A549 (cell line): ENCODE data around the gene DGUOK. TPM values are rescaled to one million over a fixed set of nuclear protein-coding genes. Genes with fewer than 3 reads are reported as not detected.

Experiments
- ATAC-seq, 2 experiments: fragments of 200-7000 bp in 1 of 2; fragments of >200 bp in 1 of 2; cut with Nextera tagmentation in 1 of 2; cut with Tn5 transposase in 1 of 2; 3 replicates each; pipeline versions ENCODE4 v1.8.0 to v1.9.1; 2018 to 2020; ENCODE audit warnings: mild to moderate bottlenecking in 1 of 2, moderate library complexity in 1 of 2
- CTCF ChIA-PET: fragments of 300-600 bp; sonication (Branson Sonifier 250); formaldehyde crosslinking; extraction: SDS; loops from one replicate; lab custom pipeline; 2021; ENCODE audit warnings: antibody characterized with exemption, inconsistent platforms; lab: Yijun Ruan, JAX
- POLR2A ChIA-PET: fragments of 350-600 bp; formaldehyde crosslinking; extraction: SDS; loops from one replicate; lab custom pipeline; 2021; ENCODE audit warnings: antibody characterized with exemption, inconsistent platforms; lab: Yijun Ruan, JAX
- DNase-seq, 2 experiments: peaks; one replicate each; pipeline versions ENCODE4 v3.0.0 to v3.0.0-alpha.2; 2011 to 2016; ENCODE audit warnings: low read depth in 1 of 2, low spot score in 1 of 2
- FAIRE-seq: peaks from 2 replicates; lab custom pipeline; 2011; peaks lifted over from hg19 to GRCh38; lab: Jason Lieb, UNC
- H3K27ac ChIP-seq, 2 experiments: fragments of >200 bp; sonication (Bioruptor Twin); formaldehyde crosslinking; 3 replicates each; pipeline ENCODE4 v1.5.1; 2016 to 2017
- H3K4me1 ChIP-seq: fragments of >200 bp; sonication (Bioruptor Twin); formaldehyde crosslinking; 3 replicates; pipeline ENCODE4 v1.6.1; 2016
- H3K4me2 ChIP-seq: fragments of >200 bp; sonication (Bioruptor Twin); formaldehyde crosslinking; 3 replicates; pipeline ENCODE4 v1.6.1; 2016
- H3K4me3 ChIP-seq: fragments of >200 bp; sonication (Bioruptor Twin); formaldehyde crosslinking; 3 replicates; pipeline ENCODE4 v1.5.1; 2016
- H3K9me3 ChIP-seq: fragments of >200 bp; sonication (Bioruptor Twin); formaldehyde crosslinking; 3 replicates; pipeline ENCODE4 v1.6.1; 2016
- BHLHE40 ChIP-seq: IDR thresholded peaks from 2 replicates; pipeline ENCODE4 v1.6.1; 2012; ENCODE audit warnings: low read depth, low read length, inconsistent platforms
- CBX8 ChIP-seq: fragments of 200-600 bp; sonication (generic); IDR thresholded peaks from 2 replicates; pipeline ENCODE4 v1.6.1; 2016
- CHD2 ChIP-seq: fragments of 150-350 bp; IDR thresholded peaks from 2 replicates; pipeline ENCODE4 v1.6.1; 2014; ENCODE audit warnings: low read length; ENCODE audit not compliant: partially characterized antibody
- CHD4 ChIP-seq: fragments of 200-600 bp; sonication (generic); IDR thresholded peaks from 2 replicates; pipeline ENCODE4 v1.6.1; 2016; ENCODE audit warnings: antibody characterized with exemption, mild to moderate bottlenecking, borderline replicate concordance
- EHMT2 ChIP-seq: fragments of 200-600 bp; sonication (generic); IDR thresholded peaks from 2 replicates; pipeline ENCODE4 v1.6.1; 2016; ENCODE audit warnings: antibody characterized with exemption, low read depth, mild to moderate bottlenecking, moderate library complexity
- ESRRA ChIP-seq: fragments of 150-350 bp; IDR thresholded peaks from 2 replicates; pipeline ENCODE4 v1.6.1; 2014; ENCODE audit warnings: mild to moderate bottlenecking, low read length, borderline replicate concordance
- FOSB ChIP-seq: fragments of 250-450 bp; sonication (Bioruptor Pico); IDR thresholded peaks from 2 replicates; pipeline ENCODE4 v1.5.0; 2020; ENCODE audit warnings: mild to moderate bottlenecking, moderate library complexity
- FOSL2 ChIP-seq, 2 experiments: fragments of 450-650 bp in 1 of 2; fragments of >200 bp in 1 of 2; sonication (Bioruptor Twin) in 1 of 2; formaldehyde crosslinking; IDR thresholded peaks; 2 replicates each; pipeline versions ENCODE4 v1.5.0 to v1.6.1; 2016 to 2020; ENCODE audit warnings: mild to moderate bottlenecking in 1 of 2, moderate library complexity in 1 of 2
- FOXS1 ChIP-seq: fragments of 250-450 bp; sonication (Bioruptor Pico); IDR thresholded peaks from 2 replicates; pipeline ENCODE4 v1.5.0; 2020; ENCODE audit warnings: mild to moderate bottlenecking, moderate library complexity
- HDAC2 ChIP-seq: fragments of 200-600 bp; sonication (generic); IDR thresholded peaks from 2 replicates; pipeline ENCODE4 v1.6.1; 2016
- HOXB5 ChIP-seq: fragments of 250-450 bp; sonication (Bioruptor Pico); IDR thresholded peaks from 2 replicates; pipeline ENCODE4 v1.5.0; 2020; ENCODE audit warnings: mild to moderate bottlenecking, moderate library complexity
- JUN ChIP-seq, 2 experiments: fragments of >200 bp; sonication (Bioruptor Twin); formaldehyde crosslinking; IDR thresholded peaks; 2 replicates in 1 of 2; 3 replicates in 1 of 2; pipeline ENCODE4 v1.6.1; 2016 to 2017
- JUNB ChIP-seq: fragments of >200 bp; sonication (Bioruptor Twin); formaldehyde crosslinking; IDR thresholded peaks from 2 replicates; pipeline ENCODE4 v1.6.1; 2016
- MAFK ChIP-seq: fragments of 450-650 bp; IDR thresholded peaks from 2 replicates; pipeline ENCODE4 v1.6.1; 2014; ENCODE audit not compliant: partially characterized antibody
- MAZ ChIP-seq: fragments of 150-350 bp; IDR thresholded peaks from 2 replicates; pipeline ENCODE4 v1.6.1; 2014; ENCODE audit warnings: antibody characterized with exemption, low read depth, low read length, borderline replicate concordance
- MYC ChIP-seq: IDR thresholded peaks from 2 replicates; pipeline ENCODE4 v1.6.1; 2012; ENCODE audit warnings: mild to moderate bottlenecking, inconsistent platforms, low read length, improper control_type of control experiment, borderline replicate concordance
- NFE2L2 ChIP-seq: fragments of 150-350 bp; conservative IDR thresholded peaks from 2 replicates; pipeline ENCODE4 v1.6.1; 2014; ENCODE audit warnings: low read length
- NPAS2 ChIP-seq: fragments of 250-450 bp; sonication (Bioruptor Pico); IDR thresholded peaks from 2 replicates; pipeline ENCODE4 v1.8.0; 2022; ENCODE audit warnings: mild to moderate bottlenecking, moderate library complexity, borderline replicate concordance
- NR3C1 ChIP-seq: fragments of >200 bp; sonication (Bioruptor Twin); formaldehyde crosslinking; IDR thresholded peaks from 3 replicates; pipeline ENCODE4 v1.6.1; 2017
- PHF8 ChIP-seq: fragments of 200-600 bp; sonication (generic); IDR thresholded peaks from 2 replicates; pipeline ENCODE4 v1.6.1; 2016; ENCODE audit warnings: low read depth, mild to moderate bottlenecking, antibody characterized with exemption, moderate library complexity, borderline replicate concordance
- POLR2AphosphoS2 ChIP-seq: conservative IDR thresholded peaks from 2 replicates; pipeline ENCODE4 v1.6.1; 2012; ENCODE audit warnings: low read length, improper control_type of control experiment, inconsistent platforms
- RAD21 ChIP-seq, 2 experiments: fragments of >200 bp in 1 of 2; sonication (Bioruptor Twin) in 1 of 2; formaldehyde crosslinking in 1 of 2; IDR thresholded peaks in 1 of 2; conservative IDR thresholded peaks in 1 of 2; 2 replicates in 1 of 2; 3 replicates in 1 of 2; pipeline ENCODE4 v1.6.1; 2012 to 2018; ENCODE audit warnings: inconsistent platforms in 1 of 2
- SMC3 ChIP-seq: fragments of >200 bp; sonication (Bioruptor Twin); formaldehyde crosslinking; IDR thresholded peaks from 3 replicates; pipeline ENCODE4 v1.6.1; 2018; ENCODE audit warnings: inconsistent platforms
- SREBF2 ChIP-seq: fragments of 450-650 bp; IDR thresholded peaks from 2 replicates; pipeline ENCODE4 v1.6.1; 2014; ENCODE audit warnings: mild to moderate bottlenecking, moderate library complexity
- TP53 ChIP-seq: fragments of 250-450 bp; sonication (Bioruptor Pico); IDR thresholded peaks from 2 replicates; pipeline ENCODE4 v1.5.0; 2021; ENCODE audit warnings: mild to moderate bottlenecking, moderate library complexity
- ZFP36 ChIP-seq: fragments of 450-650 bp; IDR thresholded peaks from 2 replicates; pipeline ENCODE4 v1.6.1; 2014; ENCODE audit warnings: borderline replicate concordance; ENCODE audit not compliant: partially characterized antibody
- ZNF302 ChIP-seq: fragments of 250-450 bp; sonication (Bioruptor Pico); IDR thresholded peaks from 2 replicates; pipeline ENCODE4 v1.9.0; 2021; ENCODE audit warnings: inconsistent platforms, mild to moderate bottlenecking, moderate library complexity
- WGBS: methylation state at CpG from one replicate; pipeline ENCODE4 v1.1.6; 2017; ENCODE audit errors: missing lambda C conversion rate; 5-methylcytosine and 5-hydroxymethylcytosine counted together
- polyA minus RNA-seq: library from RNA; depleted of rRNA, polyadenylated mRNA; stranded (reverse); fragments of >200 nt; gene quantifications from 2 replicates; pipeline ENCODE4 v1.2.3, GENCODE V29; 2011; rRNA and poly(A)+ RNA removed
- polyA plus RNA-seq, 4 experiments: library from polyadenylated mRNA; depleted of rRNA in 3 of 4; stranded (reverse); fragments of >200 nt; fragmentation: RNase III in 1 of 4; extraction: RNeasy Plus Mini Kit Qiagen cat#74134 plus additional on column Dnase treatment in 1 of 4; gene quantifications; 2 replicates in 3 of 4; 3 replicates in 1 of 4; pipeline ENCODE4 v1.2.3, GENCODE V29; 2011 to 2017
- TF ChIP-seq, protein P1 (sequence below): fragments of 450-650 bp; IDR thresholded peaks from 2 replicates; pipeline ENCODE4 v1.6.1; 2014; ENCODE audit warnings: antibody characterized with exemption
- TF ChIP-seq, protein P2 (sequence below): fragments of 250-450 bp; sonication (Bioruptor Pico); IDR thresholded peaks from 2 replicates; pipeline ENCODE4 v1.5.0; 2020; ENCODE audit warnings: low read depth, mild to moderate bottlenecking, moderate library complexity
- TF ChIP-seq, protein P3 (sequence below): fragments of 250-450 bp; sonication (Bioruptor Pico); IDR thresholded peaks from 2 replicates; pipeline ENCODE4 v1.5.0; 2021; ENCODE audit warnings: mild to moderate bottlenecking, moderate library complexity, borderline replicate concordance
- TF ChIP-seq, protein P4 (sequence below): fragments of >200 bp; sonication (Bioruptor Twin); formaldehyde crosslinking; IDR thresholded peaks from 2 replicates; pipeline ENCODE4 v1.6.1; 2016
- TF ChIP-seq, protein P5 (sequence below): IDR thresholded peaks from 2 replicates; pipeline ENCODE4 v1.6.1; 2012; ENCODE audit warnings: low read depth, borderline replicate concordance
- TF ChIP-seq, protein P6 (sequence below): fragments of >200 bp; sonication (Bioruptor Twin); formaldehyde crosslinking; IDR thresholded peaks from 3 replicates; pipeline ENCODE4 v1.5.1; 2016

Gene DGUOK
- polyA plus RNA-seq (2011; rRNA removed) = 145 and 185 TPM in 2 replicates
- polyA plus RNA-seq (2012; cell fraction: cytosol; rRNA removed) = 151 and 179 TPM in 2 replicates
- 66.6 and 72.0 TPM in 2 replicates for polyA plus RNA-seq (2012; cell fraction: nucleus; rRNA removed)
- polyA plus RNA-seq (2017; fragmentation: RNase III; extraction: RNeasy Plus Mini Kit Qiagen cat#74134 plus additional on column Dnase treatment) = 128 to 131 TPM (median 129 TPM) in 3 replicates
- 43.1 and 44.4 TPM in 2 replicates for polyA minus RNA-seq

DNA sequence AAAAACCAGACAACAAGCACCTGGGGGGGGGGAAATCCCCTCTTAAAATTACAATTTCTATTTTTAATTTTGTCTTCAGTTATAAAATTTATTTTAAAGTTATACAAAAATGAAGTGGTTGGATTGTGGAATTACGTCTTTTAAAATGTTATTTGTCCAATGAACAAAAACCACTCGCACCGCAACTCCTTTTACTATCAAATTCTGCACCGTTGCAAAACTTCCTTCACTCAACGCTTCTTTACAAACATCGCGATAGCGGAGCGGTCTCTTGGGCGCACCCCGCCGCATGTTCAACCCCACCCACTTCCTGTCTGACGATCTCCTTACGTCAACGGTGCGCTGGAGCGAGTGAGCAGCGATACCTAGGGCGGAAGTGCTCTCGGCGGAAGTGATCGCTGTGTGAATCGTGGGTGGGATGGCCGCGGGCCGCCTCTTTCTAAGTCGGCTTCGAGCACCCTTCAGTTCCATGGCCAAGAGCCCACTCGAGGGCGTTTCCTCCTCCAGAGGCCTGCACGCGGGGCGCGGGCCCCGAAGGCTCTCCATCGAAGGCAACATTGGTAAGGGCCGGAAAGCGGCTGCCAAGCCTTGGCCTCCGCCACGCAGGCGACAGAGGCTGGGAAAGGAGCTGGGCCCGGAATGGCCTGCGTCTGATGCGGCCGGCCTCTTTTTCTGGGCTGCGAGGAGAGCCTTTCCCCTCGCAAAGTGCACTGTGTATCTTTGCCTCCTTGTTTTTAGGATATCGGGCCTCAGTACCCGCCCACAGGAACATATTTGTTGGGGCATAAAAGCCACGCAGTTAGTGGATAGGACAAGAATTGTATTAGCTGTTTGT lies at the start of gene DGUOK:
Gene DGUOK, plus strand, starts transcription at position 388 of the 835 bp plus-strand sequence. Its CDS starts 31 bp downstream, at position 419.
- WGBS = 2% methylated on average over 37 of the region's 50 CpGs
- H3K4me3 ChIP-seq = peak within 1 kb of the TSS; percentile 67
- CTCF ChIA-PET = interaction anchor here (0.7 kb wide), 1 partner anchor 18 kb away, joined by 3 read pairs; no protein-coding TSS in a partner anchor
- H3K4me2 ChIP-seq = peak within 1 kb of the TSS; percentile 91
- peaks cover 41% of the 10 kb centered on the region for H3K4me1 ChIP-seq
- ATAC-seq (peak; percentile 99 to 100), DNase-seq (peak; percentile 96 to 100), FAIRE-seq (peak; percentile 97)
- no peaks in the 10 kb centered on the region for H3K9me3 ChIP-seq
- POLR2A ChIA-PET = interaction anchor here (0.6 to 1.4 kb wide), 5 partner anchors 10 to 211 kb away, joined by 3 to 10 read pairs (median 7); partner anchors contain the start of gene STAMBP
- H3K27ac ChIP-seq = peak within 1 kb of the TSS; percentile 86 to 93
- TF ChIP-seq POLR2AphosphoS2 = no peak
- TF ChIP-seq EHMT2 = no peak
- TF ChIP-seq, protein P1, sequence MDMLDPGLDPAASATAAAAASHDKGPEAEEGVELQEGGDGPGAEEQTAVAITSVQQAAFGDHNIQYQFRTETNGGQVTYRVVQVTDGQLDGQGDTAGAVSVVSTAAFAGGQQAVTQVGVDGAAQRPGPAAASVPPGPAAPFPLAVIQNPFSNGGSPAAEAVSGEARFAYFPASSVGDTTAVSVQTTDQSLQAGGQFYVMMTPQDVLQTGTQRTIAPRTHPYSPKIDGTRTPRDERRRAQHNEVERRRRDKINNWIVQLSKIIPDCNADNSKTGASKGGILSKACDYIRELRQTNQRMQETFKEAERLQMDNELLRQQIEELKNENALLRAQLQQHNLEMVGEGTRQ = no peak
- TF ChIP-seq RAD21 (conservative IDR thresholded peaks at IDR 0.05 in 1 of 2, IDR thresholded peaks at IDR 0.05 in 1 of 2) = no peak
- TF ChIP-seq, protein P2, sequence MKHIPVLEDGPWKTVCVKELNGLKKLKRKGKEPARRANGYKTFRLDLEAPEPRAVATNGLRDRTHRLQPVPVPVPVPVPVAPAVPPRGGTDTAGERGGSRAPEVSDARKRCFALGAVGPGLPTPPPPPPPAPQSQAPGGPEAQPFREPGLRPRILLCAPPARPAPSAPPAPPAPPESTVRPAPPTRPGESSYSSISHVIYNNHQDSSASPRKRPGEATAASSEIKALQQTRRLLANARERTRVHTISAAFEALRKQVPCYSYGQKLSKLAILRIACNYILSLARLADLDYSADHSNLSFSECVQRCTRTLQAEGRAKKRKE = no peak; the same call in 1 of the 2 replicates
- 0 out of 2 replicates have a peak, but pooled peaks have one; percentile 5 for TF ChIP-seq SREBF2
- no peak for TF ChIP-seq SMC3
- no peak for TF ChIP-seq JUNB
- peak; percentile 100 for TF ChIP-seq PHF8
- TF ChIP-seq HDAC2 = 0 out of 2 replicates have a peak, but pooled peaks have one; percentile 51
- no peak for TF ChIP-seq CBX8
- TF ChIP-seq FOSL2 (IDR thresholded peaks at IDR 0.05) = no peak
- 0 out of 2 replicates have a peak, but pooled peaks have one; percentile 2 for TF ChIP-seq FOSL2 (CRISPR knock-in tag; IDR thresholded peaks at IDR 0.05)
- TF ChIP-seq NR3C1 = no peak
- TF ChIP-seq NPAS2 = no peak
- TF ChIP-seq, protein P3, sequence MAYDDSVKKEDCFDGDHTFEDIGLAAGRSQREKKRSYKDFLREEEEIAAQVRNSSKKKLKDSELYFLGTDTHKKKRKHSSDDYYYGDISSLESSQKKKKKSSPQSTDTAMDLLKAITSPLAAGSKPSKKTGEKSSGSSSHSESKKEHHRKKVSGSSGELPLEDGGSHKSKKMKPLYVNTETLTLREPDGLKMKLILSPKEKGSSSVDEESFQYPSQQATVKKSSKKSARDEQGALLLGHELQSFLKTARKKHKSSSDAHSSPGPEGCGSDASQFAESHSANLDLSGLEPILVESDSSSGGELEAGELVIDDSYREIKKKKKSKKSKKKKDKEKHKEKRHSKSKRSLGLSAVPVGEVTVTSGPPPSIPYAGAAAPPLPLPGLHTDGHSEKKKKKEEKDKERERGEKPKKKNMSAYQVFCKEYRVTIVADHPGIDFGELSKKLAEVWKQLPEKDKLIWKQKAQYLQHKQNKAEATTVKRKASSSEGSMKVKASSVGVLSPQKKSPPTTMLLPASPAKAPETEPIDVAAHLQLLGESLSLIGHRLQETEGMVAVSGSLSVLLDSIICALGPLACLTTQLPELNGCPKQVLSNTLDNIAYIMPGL = peak; percentile 89; the same call in 1 of the 2 replicates
- TF ChIP-seq CHD2 = peak; percentile 95
- TF ChIP-seq, protein P4, sequence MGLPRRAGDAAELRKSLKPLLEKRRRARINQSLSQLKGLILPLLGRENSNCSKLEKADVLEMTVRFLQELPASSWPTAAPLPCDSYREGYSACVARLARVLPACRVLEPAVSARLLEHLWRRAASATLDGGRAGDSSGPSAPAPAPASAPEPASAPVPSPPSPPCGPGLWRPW = no peak
- TF ChIP-seq MYC = no peak; the same call in none of the 2 replicates
- TF ChIP-seq MAFK = peak; percentile 97
- no peak for TF ChIP-seq NFE2L2
- TF ChIP-seq JUN (IDR thresholded peaks at IDR 0.05) = peak; percentile 95 to 96
- TF ChIP-seq, protein P5, sequence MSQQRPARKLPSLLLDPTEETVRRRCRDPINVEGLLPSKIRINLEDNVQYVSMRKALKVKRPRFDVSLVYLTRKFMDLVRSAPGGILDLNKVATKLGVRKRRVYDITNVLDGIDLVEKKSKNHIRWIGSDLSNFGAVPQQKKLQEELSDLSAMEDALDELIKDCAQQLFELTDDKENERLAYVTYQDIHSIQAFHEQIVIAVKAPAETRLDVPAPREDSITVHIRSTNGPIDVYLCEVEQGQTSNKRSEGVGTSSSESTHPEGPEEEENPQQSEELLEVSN = peak; percentile 76
- TF ChIP-seq HOXB5 (CRISPR knock-in tag) = no peak
- TF ChIP-seq, protein P6, sequence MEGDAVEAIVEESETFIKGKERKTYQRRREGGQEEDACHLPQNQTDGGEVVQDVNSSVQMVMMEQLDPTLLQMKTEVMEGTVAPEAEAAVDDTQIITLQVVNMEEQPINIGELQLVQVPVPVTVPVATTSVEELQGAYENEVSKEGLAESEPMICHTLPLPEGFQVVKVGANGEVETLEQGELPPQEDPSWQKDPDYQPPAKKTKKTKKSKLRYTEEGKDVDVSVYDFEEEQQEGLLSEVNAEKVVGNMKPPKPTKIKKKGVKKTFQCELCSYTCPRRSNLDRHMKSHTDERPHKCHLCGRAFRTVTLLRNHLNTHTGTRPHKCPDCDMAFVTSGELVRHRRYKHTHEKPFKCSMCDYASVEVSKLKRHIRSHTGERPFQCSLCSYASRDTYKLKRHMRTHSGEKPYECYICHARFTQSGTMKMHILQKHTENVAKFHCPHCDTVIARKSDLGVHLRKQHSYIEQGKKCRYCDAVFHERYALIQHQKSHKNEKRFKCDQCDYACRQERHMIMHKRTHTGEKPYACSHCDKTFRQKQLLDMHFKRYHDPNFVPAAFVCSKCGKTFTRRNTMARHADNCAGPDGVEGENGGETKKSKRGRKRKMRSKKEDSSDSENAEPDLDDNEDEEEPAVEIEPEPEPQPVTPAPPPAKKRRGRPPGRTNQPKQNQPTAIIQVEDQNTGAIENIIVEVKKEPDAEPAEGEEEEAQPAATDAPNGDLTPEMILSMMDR = no peak
- TF ChIP-seq MAZ = no peak
- no peak for TF ChIP-seq ZFP36
- TF ChIP-seq ZNF302 (CRISPR knock-in tag) = no peak
- 0 out of 2 replicates have a peak, but pooled peaks have one; percentile 19 for TF ChIP-seq ESRRA
- no peak for TF ChIP-seq BHLHE40
- no peak for TF ChIP-seq TP53 (CRISPR knock-in tag)
- TF ChIP-seq FOSB (CRISPR knock-in tag) = no peak
- TF ChIP-seq CHD4 = no peak
- no peak for TF ChIP-seq FOXS1 (CRISPR knock-in tag)
